ENCODE results near the gene EQTN.
A peak's percentile ranks its signal among the peaks of the same experiment; 100 is the strongest.

The EQTN gene

DNA sequence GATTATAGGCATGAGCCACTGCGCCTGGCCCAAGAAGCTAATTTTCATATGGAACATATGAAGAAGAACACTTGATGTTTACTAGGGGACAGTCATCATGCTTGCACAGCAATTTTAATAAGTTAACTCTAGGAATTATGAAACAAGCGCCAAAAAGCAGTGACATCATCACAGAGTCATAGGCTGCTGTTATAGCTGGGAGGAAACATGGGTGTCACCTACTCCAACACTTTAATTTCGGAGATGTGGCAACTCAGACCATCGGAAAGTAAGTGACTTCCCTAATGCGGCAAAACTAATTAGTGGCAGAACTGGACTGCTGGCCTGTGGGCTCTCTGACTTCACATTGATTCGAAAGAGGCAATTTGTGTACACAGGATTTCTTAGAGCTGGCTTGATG, 38.1 kb upstream of the EQTN start:
- no peak overlapping the region for H3K4me3 ChIP-seq (ENCODE audit: low read depth, low read length)

DNA sequence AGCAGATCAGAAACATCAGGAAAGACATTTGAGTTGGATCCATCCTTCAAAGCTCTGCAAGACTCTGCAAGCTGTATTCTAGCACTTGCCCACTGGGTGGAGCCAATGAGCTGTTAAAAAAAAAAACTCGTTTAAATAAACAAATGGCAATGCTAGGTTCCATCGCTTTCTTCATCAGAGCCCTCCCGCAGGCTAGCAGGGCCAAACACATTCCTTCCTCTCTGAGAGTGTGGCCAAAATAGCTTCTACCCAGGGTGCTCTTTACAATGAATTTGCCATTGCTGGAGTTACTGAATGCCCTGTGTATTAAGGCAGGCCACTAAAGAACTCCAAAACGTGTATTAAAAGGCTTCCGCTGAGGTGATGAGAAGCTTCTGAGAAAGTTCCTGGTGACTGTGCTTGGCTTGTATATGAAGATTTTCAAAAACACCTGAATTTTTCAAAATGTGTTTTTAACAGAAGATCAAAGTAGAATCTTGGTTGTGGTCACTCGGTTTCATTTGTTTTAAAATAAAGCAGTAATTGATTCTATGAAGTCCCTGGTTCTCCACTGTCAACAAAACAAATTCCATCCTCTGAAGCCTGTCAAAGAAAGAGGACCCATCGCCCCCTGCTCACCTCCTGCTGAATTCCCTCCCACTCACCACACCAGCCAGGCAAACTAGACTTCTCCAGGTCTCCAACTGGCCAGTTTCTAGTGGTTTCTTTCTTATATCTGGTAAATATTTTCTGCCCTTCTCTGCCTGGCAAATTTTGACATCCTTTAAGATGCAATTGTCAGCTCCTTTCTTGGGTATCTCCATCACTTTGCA, 36.5 kb upstream of the EQTN start:
- peak; percentile 36 for DNase-seq
- Histone ChIP-seq H3K9me3 (ENCODE audit: severe bottlenecking) (no peaks in the 10 kb centered on the region), H3K4me3 (ENCODE audit: low read depth, low read length) (no peak overlapping the region), H3K27me3 (ENCODE audit: insufficient read depth, low read depth, severe bottlenecking) (no peaks in the 10 kb centered on the region), H3K27ac (no peak overlapping the region), H3K36me3 (no peaks in the 10 kb centered on the region)
- TF ChIP-seq, protein P1, sequence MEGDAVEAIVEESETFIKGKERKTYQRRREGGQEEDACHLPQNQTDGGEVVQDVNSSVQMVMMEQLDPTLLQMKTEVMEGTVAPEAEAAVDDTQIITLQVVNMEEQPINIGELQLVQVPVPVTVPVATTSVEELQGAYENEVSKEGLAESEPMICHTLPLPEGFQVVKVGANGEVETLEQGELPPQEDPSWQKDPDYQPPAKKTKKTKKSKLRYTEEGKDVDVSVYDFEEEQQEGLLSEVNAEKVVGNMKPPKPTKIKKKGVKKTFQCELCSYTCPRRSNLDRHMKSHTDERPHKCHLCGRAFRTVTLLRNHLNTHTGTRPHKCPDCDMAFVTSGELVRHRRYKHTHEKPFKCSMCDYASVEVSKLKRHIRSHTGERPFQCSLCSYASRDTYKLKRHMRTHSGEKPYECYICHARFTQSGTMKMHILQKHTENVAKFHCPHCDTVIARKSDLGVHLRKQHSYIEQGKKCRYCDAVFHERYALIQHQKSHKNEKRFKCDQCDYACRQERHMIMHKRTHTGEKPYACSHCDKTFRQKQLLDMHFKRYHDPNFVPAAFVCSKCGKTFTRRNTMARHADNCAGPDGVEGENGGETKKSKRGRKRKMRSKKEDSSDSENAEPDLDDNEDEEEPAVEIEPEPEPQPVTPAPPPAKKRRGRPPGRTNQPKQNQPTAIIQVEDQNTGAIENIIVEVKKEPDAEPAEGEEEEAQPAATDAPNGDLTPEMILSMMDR (IDR thresholded peaks at IDR 0.05; ENCODE audit: low read depth, low read length) = peak; percentile 65

More for the DNA sequence above, 38.1 kb upstream of the EQTN start:
- Histone ChIP-seq H3K9me3 (ENCODE audit: severe bottlenecking) (no peaks in the 10 kb centered on the region), H3K27me3 (ENCODE audit: insufficient read depth, low read depth, severe bottlenecking) (no peaks in the 10 kb centered on the region), H3K36me3 (no peaks in the 10 kb centered on the region), H3K27ac (no peak overlapping the region)
- no peak for DNase-seq
- TF ChIP-seq, protein P1 (IDR thresholded peaks at IDR 0.05; ENCODE audit: low read depth, low read length) = no peak

- DNase-seq = no peak
- no peak overlapping the region for H3K27ac ChIP-seq
- TF ChIP-seq, protein P1 (IDR thresholded peaks at IDR 0.05; ENCODE audit: low read depth, low read length) = no peak
- no peaks in the 10 kb centered on the region for H3K27me3 ChIP-seq (ENCODE audit: insufficient read depth, low read depth, severe bottlenecking)
- H3K36me3 ChIP-seq = no peaks in the 10 kb centered on the region
- no peak overlapping the region for H3K4me3 ChIP-seq (ENCODE audit: low read depth, low read length)
- H3K9me3 ChIP-seq (ENCODE audit: severe bottlenecking) = no peaks in the 10 kb centered on the region
Measured at GRCh38 chr9:27331393-27331792, 34.4 kb upstream of the EQTN start.

- TF ChIP-seq, protein P1 (IDR thresholded peaks at IDR 0.05; ENCODE audit: low read depth, low read length) = no peak
- Histone ChIP-seq H3K4me3 (ENCODE audit: low read depth, low read length) (no peak overlapping the region), H3K9me3 (ENCODE audit: severe bottlenecking) (no peaks in the 10 kb centered on the region), H3K27me3 (ENCODE audit: insufficient read depth, low read depth, severe bottlenecking) (no peaks in the 10 kb centered on the region), H3K36me3 (no peaks in the 10 kb centered on the region), H3K27ac (no peak overlapping the region)
- DNase-seq = no peak
Measured at GRCh38 chr9:27329291-27329690, 32.3 kb upstream of the EQTN start.

DNA sequence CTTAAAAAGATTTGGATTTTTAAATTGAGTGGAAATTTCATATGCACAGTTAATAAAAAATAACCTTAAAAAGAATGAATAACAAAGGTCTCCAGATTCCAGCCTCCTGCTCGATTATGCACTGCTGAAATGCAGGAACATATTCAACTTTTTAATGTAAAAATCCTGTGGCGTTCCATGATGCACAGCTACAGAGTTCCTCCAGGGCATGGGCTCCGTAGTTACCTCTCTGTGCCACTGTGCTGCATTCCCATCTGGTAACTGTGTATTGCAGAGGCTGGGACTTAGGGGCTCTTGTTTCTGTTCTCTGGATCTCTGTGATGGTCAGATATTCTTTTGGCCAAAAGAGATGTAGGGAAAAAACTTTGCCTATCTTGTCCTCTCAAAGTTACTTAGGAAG, 31.5 kb upstream of the EQTN start:
- TF ChIP-seq, protein P1 (IDR thresholded peaks at IDR 0.05; ENCODE audit: low read depth, low read length) = no peak
- Histone ChIP-seq H3K4me3 (ENCODE audit: low read depth, low read length) (no peak overlapping the region), H3K27me3 (ENCODE audit: insufficient read depth, low read depth, severe bottlenecking) (no peaks in the 10 kb centered on the region), H3K9me3 (ENCODE audit: severe bottlenecking) (no peaks in the 10 kb centered on the region), H3K36me3 (no peaks in the 10 kb centered on the region), H3K27ac (no peak overlapping the region)
- DNase-seq = no peak

GRCh38 chr9:27311184-27311583, 14.2 kb upstream of the EQTN start:
- Histone ChIP-seq H3K4me3 (ENCODE audit: low read depth, low read length) (no peak overlapping the region), H3K27ac (no peak overlapping the region), H3K36me3 (no peaks in the 10 kb centered on the region), H3K27me3 (ENCODE audit: insufficient read depth, low read depth, severe bottlenecking) (no peaks in the 10 kb centered on the region), H3K9me3 (ENCODE audit: severe bottlenecking) (no peaks in the 10 kb centered on the region)
- DNase-seq = no peak
- TF ChIP-seq, protein P1 (IDR thresholded peaks at IDR 0.05; ENCODE audit: low read depth, low read length) = no peak
